ENCODE data around the gene LRSAM1.

Gene LRSAM1

DNA sequence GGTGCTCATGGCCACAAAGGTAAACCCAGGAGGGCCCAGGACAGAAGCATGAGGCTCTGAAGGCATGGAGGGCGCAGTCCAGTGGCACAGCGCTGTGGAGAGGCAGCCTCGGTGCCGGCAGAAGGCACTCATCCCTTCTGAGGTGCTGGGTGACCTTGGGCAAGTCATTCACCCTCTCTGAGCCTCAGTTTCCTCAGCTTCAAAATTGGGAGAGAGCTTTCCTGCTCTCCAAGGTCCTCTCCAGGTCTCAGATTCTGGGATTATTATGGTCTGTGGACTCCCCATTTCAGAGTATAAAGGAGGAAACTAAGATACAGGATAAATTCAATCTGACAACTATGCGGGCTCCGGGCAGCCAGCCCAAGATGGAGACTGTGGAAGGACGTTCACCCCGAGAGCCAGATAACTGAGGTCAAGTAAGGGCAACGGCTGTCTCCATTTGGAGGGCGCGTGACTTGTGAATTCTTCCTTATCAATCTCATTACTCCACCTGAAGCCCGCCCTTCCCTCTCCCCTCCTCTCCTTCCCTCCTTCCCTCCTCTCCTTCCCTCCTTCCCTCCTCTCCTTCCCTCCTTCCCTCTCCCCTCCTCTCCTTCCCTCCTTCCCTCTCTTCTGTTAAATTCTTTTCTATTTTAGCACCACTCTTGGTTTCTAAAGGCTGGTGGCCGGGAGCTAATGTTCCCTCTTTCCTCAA is 58.1 kb downstream of the LRSAM1 start:
- Histone ChIP-seq H3K79me2 (ENCODE audit: low read length) (no peaks in the 10 kb centered on the region), H3K4me3 (ENCODE audit: low read length) (no peak overlapping the region), H3K27me3 (ENCODE audit: low read depth, low read length) (no peaks in the 10 kb centered on the region), H2AFZ (ENCODE audit: low read depth, low read length) (no peak overlapping the region), H3K9me3 (ENCODE audit: insufficient read depth, low read length) (no peaks in the 10 kb centered on the region), H3K27ac (ENCODE audit: low read length) (no peak overlapping the region), H3K9ac (ENCODE audit: low read length) (no peak overlapping the region), H3K4me2 (ENCODE audit: low read length) (no peak overlapping the region), H3K36me3 (replicated peaks; ENCODE audit: low read depth, low read length) (no peaks in the 10 kb centered on the region), H4K20me1 (ENCODE audit: insufficient read depth, low read length) (no peaks in the 10 kb centered on the region), H3K4me1 (ENCODE audit: low read length) (no peaks in the 10 kb centered on the region)
- TF ChIP-seq EZH2phosphoT487 (IDR thresholded peaks at IDR 0.05; ENCODE audit: low read depth) = no peak

DNA sequence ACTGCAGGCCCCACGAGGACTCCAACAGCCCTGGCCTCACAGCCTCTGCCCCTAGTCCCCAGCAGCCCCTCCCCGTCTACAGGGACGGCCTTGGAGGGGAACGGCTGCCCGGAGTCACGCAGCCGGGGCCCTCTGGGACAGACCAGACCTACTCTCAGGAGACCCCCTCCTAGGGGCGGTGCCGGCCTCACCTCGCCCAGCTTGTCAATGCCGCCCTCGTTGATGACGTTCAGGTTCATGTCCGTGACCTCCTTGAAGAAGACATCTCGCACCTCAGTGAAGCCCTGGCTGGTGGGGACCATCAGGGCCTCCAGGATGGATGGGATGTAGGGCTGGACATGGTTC is 58.6 kb downstream of the LRSAM1 start:
- Histone ChIP-seq H3K4me1 (ENCODE audit: low read length) (no peaks in the 10 kb centered on the region), H3K36me3 (replicated peaks; ENCODE audit: low read depth, low read length) (no peaks in the 10 kb centered on the region), H3K4me3 (ENCODE audit: low read length) (no peak overlapping the region), H3K79me2 (ENCODE audit: low read length) (no peaks in the 10 kb centered on the region), H4K20me1 (ENCODE audit: insufficient read depth, low read length) (no peaks in the 10 kb centered on the region), H3K27me3 (ENCODE audit: low read depth, low read length) (no peaks in the 10 kb centered on the region), H3K9me3 (ENCODE audit: insufficient read depth, low read length) (no peaks in the 10 kb centered on the region), H2AFZ (ENCODE audit: low read depth, low read length) (no peak overlapping the region), H3K4me2 (ENCODE audit: low read length) (no peak overlapping the region), H3K27ac (ENCODE audit: low read length) (no peak overlapping the region), H3K9ac (ENCODE audit: low read length) (no peak overlapping the region)
- TF ChIP-seq, protein P1, sequence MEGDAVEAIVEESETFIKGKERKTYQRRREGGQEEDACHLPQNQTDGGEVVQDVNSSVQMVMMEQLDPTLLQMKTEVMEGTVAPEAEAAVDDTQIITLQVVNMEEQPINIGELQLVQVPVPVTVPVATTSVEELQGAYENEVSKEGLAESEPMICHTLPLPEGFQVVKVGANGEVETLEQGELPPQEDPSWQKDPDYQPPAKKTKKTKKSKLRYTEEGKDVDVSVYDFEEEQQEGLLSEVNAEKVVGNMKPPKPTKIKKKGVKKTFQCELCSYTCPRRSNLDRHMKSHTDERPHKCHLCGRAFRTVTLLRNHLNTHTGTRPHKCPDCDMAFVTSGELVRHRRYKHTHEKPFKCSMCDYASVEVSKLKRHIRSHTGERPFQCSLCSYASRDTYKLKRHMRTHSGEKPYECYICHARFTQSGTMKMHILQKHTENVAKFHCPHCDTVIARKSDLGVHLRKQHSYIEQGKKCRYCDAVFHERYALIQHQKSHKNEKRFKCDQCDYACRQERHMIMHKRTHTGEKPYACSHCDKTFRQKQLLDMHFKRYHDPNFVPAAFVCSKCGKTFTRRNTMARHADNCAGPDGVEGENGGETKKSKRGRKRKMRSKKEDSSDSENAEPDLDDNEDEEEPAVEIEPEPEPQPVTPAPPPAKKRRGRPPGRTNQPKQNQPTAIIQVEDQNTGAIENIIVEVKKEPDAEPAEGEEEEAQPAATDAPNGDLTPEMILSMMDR (IDR thresholded peaks at IDR 0.05; ENCODE audit: low read depth, low read length) = no peak
- TF ChIP-seq EZH2phosphoT487 (IDR thresholded peaks at IDR 0.05; ENCODE audit: low read depth) = no peak

DNA sequence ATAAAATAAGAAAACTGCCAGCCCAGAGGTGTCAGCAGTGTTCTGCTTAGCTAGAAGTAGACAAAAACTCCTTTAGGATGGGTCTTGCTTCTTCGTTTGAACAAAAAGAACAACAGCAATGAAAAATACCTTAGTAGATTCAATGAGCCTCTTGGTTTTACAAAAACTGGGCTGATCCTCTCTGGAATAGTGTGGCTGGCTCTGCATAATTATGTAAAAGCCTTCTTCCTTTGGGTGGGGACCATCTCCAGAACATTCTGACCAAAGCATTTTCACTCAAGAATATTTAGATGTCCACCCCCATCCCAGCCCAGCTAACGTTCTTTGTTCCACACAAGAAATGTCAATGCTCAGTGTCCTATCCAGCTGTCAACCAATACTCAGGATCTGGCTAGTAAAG is 63.2 kb downstream of the LRSAM1 start:
- Histone ChIP-seq H3K4me3 (ENCODE audit: low read length) (no peak overlapping the region), H3K79me2 (ENCODE audit: low read length) (no peaks in the 10 kb centered on the region), H3K9ac (ENCODE audit: low read length) (no peak overlapping the region), H3K27ac (ENCODE audit: low read length) (no peak overlapping the region), H3K4me2 (ENCODE audit: low read length) (no peak overlapping the region), H3K4me1 (ENCODE audit: low read length) (no peaks in the 10 kb centered on the region; the same call in 1 of the 2 replicates), H3K9me3 (ENCODE audit: insufficient read depth, low read length) (no peaks in the 10 kb centered on the region), H4K20me1 (ENCODE audit: insufficient read depth, low read length) (no peaks in the 10 kb centered on the region), H3K27me3 (ENCODE audit: low read depth, low read length) (no peaks in the 10 kb centered on the region), H3K36me3 (replicated peaks; ENCODE audit: low read depth, low read length) (no peaks in the 10 kb centered on the region), H2AFZ (ENCODE audit: low read depth, low read length) (no peak overlapping the region)
- TF ChIP-seq, protein P1 (IDR thresholded peaks at IDR 0.05; ENCODE audit: low read depth, low read length) = no peak
- TF ChIP-seq EZH2phosphoT487 (IDR thresholded peaks at IDR 0.05; ENCODE audit: low read depth) = no peak

DNA sequence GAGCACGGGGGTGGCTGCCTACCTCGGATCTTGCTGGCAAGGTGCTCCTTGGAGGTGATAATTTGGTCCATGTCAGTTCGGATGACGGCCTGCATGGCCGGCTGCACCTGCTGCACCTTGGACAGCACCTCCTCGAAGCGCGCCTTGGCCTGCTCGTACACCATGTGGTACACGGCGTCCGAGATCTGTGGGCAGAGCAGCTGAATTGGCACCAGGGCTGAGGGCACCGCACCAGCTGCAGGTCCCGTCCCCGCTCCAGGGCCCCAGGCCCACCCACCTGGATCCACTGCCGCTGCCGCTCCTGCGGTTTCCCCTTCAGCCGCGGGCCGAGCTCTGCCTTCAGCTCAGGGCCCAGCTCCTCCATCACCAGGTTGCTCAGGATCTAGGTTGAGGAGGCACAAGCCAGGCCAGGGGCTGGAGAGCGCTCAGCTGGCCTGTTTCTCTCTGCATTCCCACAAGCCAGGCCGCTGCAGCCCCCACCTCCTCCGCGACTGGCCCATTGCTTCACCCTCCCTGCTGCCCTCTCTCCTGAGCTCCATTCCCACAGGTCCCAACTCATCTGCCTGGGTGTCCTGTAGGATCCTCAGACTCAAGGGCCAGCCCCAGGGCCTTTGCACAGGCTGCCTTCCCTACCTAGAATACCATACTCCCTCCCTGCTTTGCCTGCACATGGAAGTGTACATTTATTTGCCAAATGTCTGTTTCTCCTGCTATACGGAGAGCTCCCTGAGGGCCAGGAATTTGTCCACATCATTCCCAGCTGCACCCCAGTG is 65.7 kb downstream of the LRSAM1 start:
- H3K27ac ChIP-seq (ENCODE audit: low read length) = no peak overlapping the region
- no peaks in the 10 kb centered on the region for H3K9me3 ChIP-seq (ENCODE audit: insufficient read depth, low read length)
- H3K79me2 ChIP-seq (ENCODE audit: low read length) = no peaks in the 10 kb centered on the region
- no peak overlapping the region for H3K4me2 ChIP-seq (ENCODE audit: low read length)
- H3K4me1 ChIP-seq (ENCODE audit: low read length) = no peaks in the 10 kb centered on the region; the same call in 1 of the 2 replicates
- no peak overlapping the region for H3K9ac ChIP-seq (ENCODE audit: low read length)
- H3K27me3 ChIP-seq (ENCODE audit: low read depth, low read length) = no peaks in the 10 kb centered on the region
- no peak overlapping the region for H2AFZ ChIP-seq (ENCODE audit: low read depth, low read length)
- H3K4me3 ChIP-seq (ENCODE audit: low read length) = no peak overlapping the region
- H4K20me1 ChIP-seq (ENCODE audit: insufficient read depth, low read length) = no peaks in the 10 kb centered on the region
- TF ChIP-seq, protein P1 (IDR thresholded peaks at IDR 0.05; ENCODE audit: low read depth, low read length) = no peak
- no peak for TF ChIP-seq EZH2phosphoT487 (IDR thresholded peaks at IDR 0.05; ENCODE audit: low read depth)
- H3K36me3 ChIP-seq (replicated peaks; ENCODE audit: low read depth, low read length) = no peaks in the 10 kb centered on the region
